ENCODE results near the gene UBE2C.

The UBE2C gene

GRCh38 chr20:45861221-45862075 lies 49.0 kb downstream of the UBE2C start:
- no peak for DNase-seq

GRCh38 chr20:45863543-45864470 lies 51.4 kb downstream of the UBE2C start:
- no peak for DNase-seq

GRCh38 chr20:45866454-45866853 lies 54.0 kb downstream of the UBE2C start:
- no peak for DNase-seq

Data from NCI-H1092 treated with DMSO at 0.1 percent for 48 hours (cell line).